ENCODE results near the gene RPL29.
A peak's percentile ranks its signal among the peaks of the same experiment; 100 is the strongest.
"Not testable (repeated sequence)": the region's sequence is repeated elsewhere in the genome, so short reads cannot be mapped to it uniquely, and the experiment has no call there.

The RPL29 gene

GRCh38 chr3:52005571-52005986, 9.9 kb upstream of the RPL29 start:
- Histone ChIP-seq H3K79me2 (ENCODE audit: control insufficient read depth, insufficient read depth, low read length, unreplicated experiment) (no peaks in the 10 kb centered on the region), H3K4me1 (ENCODE audit: control insufficient read depth, insufficient read depth, low read length, unreplicated experiment) (peaks cover 14% of the 10 kb centered on the region), H3K27ac (ENCODE audit: low read depth, low read length) (no peak overlapping the region), H3K27me3 (ENCODE audit: insufficient read depth, low read length) (no peaks in the 10 kb centered on the region), H2AFZ (ENCODE audit: low read length, unreplicated experiment) (peak overlapping the region; percentile 39), H3K4me3 (ENCODE audit: low read depth, low read length) (no peak overlapping the region), H3K36me3 (ENCODE audit: insufficient read depth, low read length) (no peaks in the 10 kb centered on the region)

- Histone ChIP-seq H3K4me3 (ENCODE audit: low read depth, low read length) (no peak overlapping the region), H3K27me3 (ENCODE audit: insufficient read depth, low read length) (no peaks in the 10 kb centered on the region), H3K4me1 (ENCODE audit: control insufficient read depth, insufficient read depth, low read length, unreplicated experiment) (peaks cover 14% of the 10 kb centered on the region), H3K27ac (ENCODE audit: low read depth, low read length) (no peak overlapping the region), H3K36me3 (ENCODE audit: insufficient read depth, low read length) (no peaks in the 10 kb centered on the region), H3K79me2 (ENCODE audit: control insufficient read depth, insufficient read depth, low read length, unreplicated experiment) (no peaks in the 10 kb centered on the region), H2AFZ (ENCODE audit: low read length, unreplicated experiment) (no peak overlapping the region)
These were observed 9.3 kb upstream of the RPL29 start for GRCh38 chr3:52004906-52005395.

- H3K4me3 ChIP-seq (ENCODE audit: low read depth, low read length): no peak overlapping the region
- H3K36me3 ChIP-seq (ENCODE audit: insufficient read depth, low read length): no peaks in the 10 kb centered on the region
- H3K27ac ChIP-seq (ENCODE audit: low read depth, low read length): no peak overlapping the region
- no peaks in the 10 kb centered on the region for H3K27me3 ChIP-seq (ENCODE audit: insufficient read depth, low read length)
- no peaks in the 10 kb centered on the region for H3K79me2 ChIP-seq (ENCODE audit: control insufficient read depth, insufficient read depth, low read length, unreplicated experiment)
- H3K4me1 ChIP-seq (ENCODE audit: control insufficient read depth, insufficient read depth, low read length, unreplicated experiment): peaks cover 14% of the 10 kb centered on the region
- no peak overlapping the region for H2AFZ ChIP-seq (ENCODE audit: low read length, unreplicated experiment)
These were observed 8.6 kb upstream of the RPL29 start for GRCh38 chr3:52004163-52004787.

GRCh38 chr3:52002748-52003147, 7.1 kb upstream of the RPL29 start:
- Histone ChIP-seq H3K27ac (ENCODE audit: low read depth, low read length) (no peak overlapping the region), H3K36me3 (ENCODE audit: insufficient read depth, low read length) (no peaks in the 10 kb centered on the region), H2AFZ (ENCODE audit: low read length, unreplicated experiment) (no peak overlapping the region), H3K4me1 (ENCODE audit: control insufficient read depth, insufficient read depth, low read length, unreplicated experiment) (peaks cover 14% of the 10 kb centered on the region), H3K79me2 (ENCODE audit: control insufficient read depth, insufficient read depth, low read length, unreplicated experiment) (no peaks in the 10 kb centered on the region), H3K27me3 (ENCODE audit: insufficient read depth, low read length) (no peaks in the 10 kb centered on the region), H3K4me3 (ENCODE audit: low read depth, low read length) (no peak overlapping the region)

- Histone ChIP-seq H3K27me3 (ENCODE audit: insufficient read depth, low read length) (no peaks in the 10 kb centered on the region), H3K36me3 (ENCODE audit: insufficient read depth, low read length) (no peaks in the 10 kb centered on the region), H3K4me1 (ENCODE audit: control insufficient read depth, insufficient read depth, low read length, unreplicated experiment) (peaks cover 14% of the 10 kb centered on the region), H3K27ac (ENCODE audit: low read depth, low read length) (no peak overlapping the region), H3K79me2 (ENCODE audit: control insufficient read depth, insufficient read depth, low read length, unreplicated experiment) (no peaks in the 10 kb centered on the region), H3K4me3 (ENCODE audit: low read depth, low read length) (no peak overlapping the region), H2AFZ (ENCODE audit: low read length, unreplicated experiment) (no peak overlapping the region)
These were observed 5.8 kb upstream of the RPL29 start for GRCh38 chr3:52001443-52001974.

- H3K4me1 ChIP-seq (ENCODE audit: control insufficient read depth, insufficient read depth, low read length, unreplicated experiment): no peaks in the 10 kb centered on the region
- no peak overlapping the region for H2AFZ ChIP-seq (ENCODE audit: low read length, unreplicated experiment)
- no peaks in the 10 kb centered on the region for H3K27me3 ChIP-seq (ENCODE audit: insufficient read depth, low read length)
- peaks cover 4% of the 10 kb centered on the region; the same call in 1 of the 2 replicates for H3K36me3 ChIP-seq (ENCODE audit: insufficient read depth, low read length)
- no peak overlapping the region for H3K4me3 ChIP-seq (ENCODE audit: low read depth, low read length)
- H3K79me2 ChIP-seq (ENCODE audit: control insufficient read depth, insufficient read depth, low read length, unreplicated experiment): peaks cover 9% of the 10 kb centered on the region
- H3K27ac ChIP-seq (ENCODE audit: low read depth, low read length): no peak overlapping the region
These were observed 4.2 kb upstream of the RPL29 start for GRCh38 chr3:51999846-52000245.

GRCh38 chr3:51998774-51999173, 3.1 kb upstream of the RPL29 start:
- Histone ChIP-seq H2AFZ (ENCODE audit: low read length, unreplicated experiment) (no peak overlapping the region), H3K36me3 (ENCODE audit: insufficient read depth, low read length) (peaks cover 13% of the 10 kb centered on the region), H3K4me3 (ENCODE audit: low read depth, low read length) (no peak overlapping the region), H3K27ac (ENCODE audit: low read depth, low read length) (no peak overlapping the region), H3K79me2 (ENCODE audit: control insufficient read depth, insufficient read depth, low read length, unreplicated experiment) (peaks cover 18% of the 10 kb centered on the region), H3K27me3 (ENCODE audit: insufficient read depth, low read length) (no peaks in the 10 kb centered on the region), H3K4me1 (ENCODE audit: control insufficient read depth, insufficient read depth, low read length, unreplicated experiment) (peaks cover 9% of the 10 kb centered on the region)

GRCh38 chr3:51997935-51998596, 2.4 kb upstream of the RPL29 start:
- H2AFZ ChIP-seq (ENCODE audit: low read length, unreplicated experiment): no peak overlapping the region
- H3K4me1 ChIP-seq (ENCODE audit: control insufficient read depth, insufficient read depth, low read length, unreplicated experiment): peaks cover 13% of the 10 kb centered on the region
- no peak overlapping the region for H3K27ac ChIP-seq (ENCODE audit: low read depth, low read length)
- peaks cover 13% of the 10 kb centered on the region for H3K36me3 ChIP-seq (ENCODE audit: insufficient read depth, low read length)
- no peak overlapping the region for H3K4me3 ChIP-seq (ENCODE audit: low read depth, low read length)
- peaks cover 18% of the 10 kb centered on the region for H3K79me2 ChIP-seq (ENCODE audit: control insufficient read depth, insufficient read depth, low read length, unreplicated experiment)
- no peaks in the 10 kb centered on the region for H3K27me3 ChIP-seq (ENCODE audit: insufficient read depth, low read length)

GRCh38 chr3:51997172-51997571, 1.5 kb upstream of the RPL29 start:
- Histone ChIP-seq H3K27me3 (ENCODE audit: insufficient read depth, low read length) (no peaks in the 10 kb centered on the region), H3K4me1 (ENCODE audit: control insufficient read depth, insufficient read depth, low read length, unreplicated experiment) (peaks cover 13% of the 10 kb centered on the region), H3K36me3 (ENCODE audit: insufficient read depth, low read length) (peaks cover 21% of the 10 kb centered on the region), H3K27ac (ENCODE audit: low read depth, low read length) (no peak overlapping the region), H3K79me2 (ENCODE audit: control insufficient read depth, insufficient read depth, low read length, unreplicated experiment) (peaks cover 25% of the 10 kb centered on the region), H3K4me3 (ENCODE audit: low read depth, low read length) (no peak overlapping the region), H2AFZ (ENCODE audit: low read length, unreplicated experiment) (no peak overlapping the region)

- H3K4me3 ChIP-seq (ENCODE audit: low read depth, low read length): peak overlapping the region; percentile 98
- H3K27ac ChIP-seq (ENCODE audit: low read depth, low read length): peak overlapping the region; percentile 82
- peaks cover 28% of the 10 kb centered on the region for H3K36me3 ChIP-seq (ENCODE audit: insufficient read depth, low read length)
- H3K27me3 ChIP-seq (ENCODE audit: insufficient read depth, low read length): no peaks in the 10 kb centered on the region
- H3K79me2 ChIP-seq (ENCODE audit: control insufficient read depth, insufficient read depth, low read length, unreplicated experiment): peaks cover 25% of the 10 kb centered on the region
- H2AFZ ChIP-seq (ENCODE audit: low read length, unreplicated experiment): no peak overlapping the region
- H3K4me1 ChIP-seq (ENCODE audit: control insufficient read depth, insufficient read depth, low read length, unreplicated experiment): peaks cover 13% of the 10 kb centered on the region
These were observed 1.2 kb downstream of the RPL29 start for GRCh38 chr3:51994530-51994929.

GRCh38 chr3:51993657-51994056, 2.0 kb downstream of the RPL29 start:
- not testable (repeated sequence) for H3K27me3 ChIP-seq (ENCODE audit: insufficient read depth, low read length); H2AFZ ChIP-seq (ENCODE audit: low read length, unreplicated experiment); H3K27ac ChIP-seq (ENCODE audit: low read depth, low read length)
- Histone ChIP-seq H3K4me3 (ENCODE audit: low read depth, low read length) (peak overlapping the region; percentile 98; the same call in 1 of the 2 replicates), H3K36me3 (ENCODE audit: insufficient read depth, low read length) (peaks cover 28% of the 10 kb centered on the region), H3K79me2 (ENCODE audit: control insufficient read depth, insufficient read depth, low read length, unreplicated experiment) (peaks cover 25% of the 10 kb centered on the region), H3K4me1 (ENCODE audit: control insufficient read depth, insufficient read depth, low read length, unreplicated experiment) (peaks cover 13% of the 10 kb centered on the region)

Data from ACC112 (cell line).